Left colon (tissue), 2 donors: ENCODE results near the gene PPP1R13B. TPM values are rescaled to one million over a fixed set of nuclear protein-coding genes. Genes with fewer than 3 reads are reported as not detected.
"Not testable (repeated sequence)": the region's sequence is repeated elsewhere in the genome, so short reads cannot be mapped to it uniquely, and the experiment has no call there.

Source experiments
- ATAC-seq: fragments of 200-7000 bp; cut with Tn5 transposase; one replicate; pipeline ENCODE4 v1.9.1; 2020; ENCODE audit warnings: mild to moderate bottlenecking, moderate library complexity
- DNase-seq, 2 donors: peaks; one replicate each; pipeline ENCODE4 v3.0.0-alpha.2; 2020
- intact Hi-C, 2 donors: fragments of 100-400 bp; cut with DNase I in 1 of 2; cut with micrococcal nuclease in 1 of 2; formaldehyde crosslinking; loops; one replicate each; pipeline versions ENCODE4 v1.11.2 to v1.14.0; 2022; cut with DNase I, micrococcal nuclease
- total RNA-seq, 2 donors: library from RNA; stranded (reverse); fragmentation: NEBNext Ultra II Directional; extraction: Animal tissue kit (Norgen Biotek cat#: 25700); gene quantifications; one replicate each; pipeline ENCODE4 v1.2.1, GENCODE V29; 2021
- donor health status: DM: no; HTN: no; CAD: no.
- donor health status: DM: yes; HTN: yes; CAD: no.

Gene PPP1R13B
- total RNA-seq, 2 donors from 2014 or later = 52.9 to 67.2 TPM

DNA sequence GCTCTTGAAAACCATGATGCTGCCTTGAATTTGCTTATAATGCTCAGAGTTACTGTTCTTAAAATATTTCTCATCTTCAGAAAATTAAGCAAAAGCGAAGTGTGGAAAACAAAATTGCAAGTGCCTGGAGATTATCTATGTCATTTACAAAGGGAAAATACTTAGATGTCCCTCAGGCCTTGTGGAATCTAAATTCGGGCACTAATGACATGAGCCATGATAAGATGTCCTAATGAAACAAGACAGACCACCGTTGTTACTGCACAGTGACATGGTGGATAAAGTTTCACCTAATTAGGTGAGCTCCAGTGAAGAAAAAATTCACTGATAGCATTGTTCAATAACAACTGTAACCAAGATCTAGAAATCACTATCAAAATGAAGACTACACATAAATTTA lies 30.4 kb downstream of the PPP1R13B start:
- intact Hi-C loops = loop anchor here in 1 of 2 donors (10.0 kb wide), 1 partner anchor 98 kb away; no protein-coding TSS in a partner anchor

DNA sequence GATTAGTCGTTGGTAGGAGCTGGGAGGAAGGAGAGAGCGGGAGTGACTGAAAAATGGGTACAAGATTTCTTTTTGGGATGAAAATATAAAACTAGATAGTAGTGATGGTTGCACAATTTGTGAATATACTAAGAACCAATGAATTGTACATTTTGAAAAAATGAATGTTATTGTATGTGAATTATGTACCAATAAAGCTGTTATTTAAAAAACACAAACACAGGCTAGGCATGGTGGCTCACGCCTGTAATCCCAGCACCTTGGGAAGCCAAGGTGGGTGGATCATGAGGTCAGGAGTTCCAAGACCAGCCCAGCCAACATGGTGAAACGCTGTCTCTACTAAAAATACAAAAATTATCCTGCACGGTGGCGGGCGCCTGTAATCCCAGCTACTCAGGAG lies 32.1 kb downstream of the PPP1R13B start:
- DNase-seq (no peak), ATAC-seq (no peak)
- intact Hi-C loops = loop anchor here in 1 of 2 donors (10.0 kb wide), 1 partner anchor 100 kb away; no protein-coding TSS in a partner anchor

More for the DNA sequence above, 30.4 kb downstream of the PPP1R13B start:
- DNase-seq = no peak
- no peak for ATAC-seq

DNA sequence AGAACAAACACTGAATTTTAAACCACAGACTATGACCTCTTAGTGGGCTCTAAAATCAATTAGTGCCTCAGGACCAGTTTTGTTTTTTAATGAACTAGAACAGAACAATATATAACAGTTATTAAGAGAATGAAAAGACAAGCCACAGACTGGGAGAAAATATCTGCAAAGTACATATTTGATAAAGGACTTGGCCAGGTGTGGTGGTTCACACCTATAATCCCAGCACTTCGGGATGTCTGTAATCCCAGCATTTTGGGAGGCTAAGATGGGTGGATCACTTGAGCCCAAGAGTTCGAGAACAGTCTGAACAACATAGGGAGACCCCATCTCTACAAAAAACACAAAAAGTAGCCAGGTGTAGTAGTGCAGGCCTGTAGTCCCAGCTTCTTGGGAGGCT lies 36.2 kb downstream of the PPP1R13B start:
- intact Hi-C loops = loop anchor here in 1 of 2 donors (10.0 kb wide), 1 partner anchor 104 kb away; no protein-coding TSS in a partner anchor
- ATAC-seq (no peak), DNase-seq (no peak)

DNA sequence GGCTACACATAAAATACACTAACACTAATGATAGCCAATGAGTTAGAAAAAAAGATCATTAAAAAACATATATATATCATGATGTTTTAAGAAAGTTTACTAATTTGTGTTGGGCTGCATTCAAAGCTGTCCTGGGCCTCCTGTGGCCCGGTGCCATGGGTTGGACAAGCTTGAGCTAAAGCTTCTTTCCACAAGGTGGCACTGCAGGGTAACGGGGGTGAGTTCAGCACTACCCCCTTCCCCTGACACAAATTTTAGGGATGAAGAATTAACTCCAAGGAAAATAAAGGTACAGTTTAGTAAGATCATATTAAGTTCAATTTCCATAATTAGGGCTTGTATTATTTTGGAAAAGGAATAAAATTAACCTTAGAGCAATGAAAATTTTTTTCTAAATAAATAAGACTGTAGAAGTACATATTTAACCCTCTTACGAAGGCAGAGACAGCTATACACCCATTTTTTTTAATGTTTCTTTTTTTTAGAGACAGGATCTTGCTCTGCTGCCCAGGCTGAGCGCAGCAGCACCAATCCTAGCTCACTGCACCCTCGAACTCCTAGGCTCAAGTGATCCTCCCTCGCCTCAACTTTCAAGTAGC lies 38.9 kb downstream of the PPP1R13B start:
- peak; percentile 63 to 77 for DNase-seq
- ATAC-seq = peak; percentile 89
- intact Hi-C loops = loop anchor here in 1 of 2 donors (5.0 to 10.0 kb wide), 2 partner anchors 104 to 166 kb away; no protein-coding TSS in a partner anchor

DNA sequence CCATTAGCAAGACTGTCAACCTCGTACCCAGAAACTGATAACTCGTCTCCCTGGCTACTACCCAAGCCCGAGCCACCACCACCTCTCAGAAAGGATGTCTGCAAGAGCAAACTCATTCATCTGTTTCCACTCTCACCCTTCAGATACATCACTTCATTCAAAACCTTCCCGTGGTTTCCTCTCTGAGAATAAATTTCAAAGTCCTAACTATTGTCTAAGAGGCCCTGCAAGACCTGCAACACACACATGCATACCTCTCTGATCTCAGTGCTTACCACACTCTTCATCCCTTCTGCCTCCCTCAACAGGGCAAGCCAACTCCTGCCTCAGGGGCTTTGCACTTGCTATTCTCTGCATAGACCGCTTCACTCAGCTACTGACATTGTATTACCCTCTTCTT lies 40.6 kb downstream of the PPP1R13B start:
- no peak for DNase-seq
- ATAC-seq = no peak
- intact Hi-C loops = loop anchor here in 1 of 2 donors (5.0 to 10.0 kb wide), 2 partner anchors 105 to 168 kb away; no protein-coding TSS in a partner anchor

DNA sequence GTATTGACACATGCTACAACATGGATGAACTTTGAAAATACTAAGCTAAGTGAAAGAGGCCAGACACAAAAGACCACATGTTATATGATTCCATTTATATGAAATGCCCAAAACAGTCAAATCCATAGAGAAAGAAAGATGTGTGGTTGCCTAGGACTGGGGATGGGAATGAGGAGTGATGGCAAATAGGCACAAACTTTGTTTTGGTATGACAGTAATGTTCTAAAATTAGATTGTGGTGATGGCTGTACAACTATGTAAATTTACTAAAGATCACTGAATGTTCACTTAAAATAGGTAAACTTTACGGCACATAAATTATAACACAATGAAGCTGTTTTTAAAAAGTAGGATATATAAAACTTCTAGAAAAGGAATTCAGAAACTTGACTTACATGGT lies 41.7 kb downstream of the PPP1R13B start:
- ATAC-seq (no peak), DNase-seq (no peak)
- intact Hi-C loops = loop anchor here in 1 of 2 donors (5.0 to 10.0 kb wide), 2 partner anchors 107 to 169 kb away; no protein-coding TSS in a partner anchor

DNA sequence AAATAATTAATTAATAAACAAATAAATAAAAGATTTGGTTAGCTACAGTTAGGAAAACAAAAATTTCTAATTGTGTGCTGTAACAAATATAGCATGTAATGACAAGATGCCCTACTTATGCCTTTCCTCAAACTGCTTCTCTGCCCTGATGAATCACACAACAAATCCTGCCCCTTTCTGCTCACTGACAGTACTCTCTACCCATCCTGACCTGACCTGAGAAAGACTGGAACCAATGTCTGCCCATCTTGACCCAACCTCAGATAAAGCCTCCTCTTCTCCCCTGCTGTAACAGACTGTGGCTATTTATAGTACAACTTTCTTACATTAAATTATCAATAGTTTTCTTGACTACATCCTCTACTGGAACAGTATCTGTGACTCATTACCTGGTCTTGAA lies 43.7 kb downstream of the PPP1R13B start:
- intact Hi-C loops = loop anchor here in 1 of 2 donors (10.0 kb wide), 1 partner anchor 171 kb away; no protein-coding TSS in a partner anchor
- ATAC-seq (no peak), DNase-seq (no peak)

DNA sequence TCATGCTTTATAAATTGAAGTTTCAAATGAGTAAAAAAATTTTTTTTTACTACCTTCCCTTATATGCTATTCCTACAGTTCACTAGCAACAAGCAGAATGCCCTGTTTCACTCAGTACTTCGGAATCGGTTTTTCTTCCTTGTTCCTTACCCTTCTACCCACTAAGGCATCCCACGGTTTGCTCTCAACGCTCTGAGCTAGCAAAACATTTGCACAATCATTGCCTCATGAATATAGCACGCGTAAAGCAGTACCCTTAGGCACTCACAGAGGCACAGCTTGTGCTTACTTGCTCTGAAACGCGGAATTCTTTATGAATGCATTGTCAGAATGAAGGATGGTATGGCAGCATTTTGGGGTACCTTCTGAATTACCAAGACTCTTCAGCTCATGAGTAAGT lies 45.0 kb downstream of the PPP1R13B start:
- intact Hi-C loops = loop anchor here in 1 of 2 donors (10.0 kb wide), 1 partner anchor 172 kb away; no protein-coding TSS in a partner anchor
- DNase-seq (no peak), ATAC-seq (no peak)

DNA sequence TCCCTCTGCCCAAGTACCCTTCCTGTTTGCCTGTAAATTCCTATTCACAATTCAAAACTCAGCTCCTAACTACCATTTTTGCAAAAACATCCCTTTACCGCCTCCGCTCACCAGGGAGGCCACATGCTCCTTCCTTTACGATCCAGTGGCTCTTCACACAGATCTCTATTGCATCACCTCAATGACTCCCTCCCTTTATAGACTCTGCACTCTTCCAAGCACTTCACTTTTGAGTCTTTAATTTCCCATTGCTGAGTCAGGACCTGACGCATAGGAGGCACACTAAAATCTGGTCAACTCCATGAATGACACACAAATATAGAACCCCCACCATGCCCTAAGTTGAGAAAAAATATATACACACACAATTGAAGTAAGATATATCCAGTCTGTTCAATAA lies 45.9 kb downstream of the PPP1R13B start:
- intact Hi-C loops = loop anchor here in 1 of 2 donors (10.0 kb wide), 1 partner anchor 173 kb away; no protein-coding TSS in a partner anchor
- ATAC-seq (peak; percentile 94), DNase-seq (no peak)

DNA sequence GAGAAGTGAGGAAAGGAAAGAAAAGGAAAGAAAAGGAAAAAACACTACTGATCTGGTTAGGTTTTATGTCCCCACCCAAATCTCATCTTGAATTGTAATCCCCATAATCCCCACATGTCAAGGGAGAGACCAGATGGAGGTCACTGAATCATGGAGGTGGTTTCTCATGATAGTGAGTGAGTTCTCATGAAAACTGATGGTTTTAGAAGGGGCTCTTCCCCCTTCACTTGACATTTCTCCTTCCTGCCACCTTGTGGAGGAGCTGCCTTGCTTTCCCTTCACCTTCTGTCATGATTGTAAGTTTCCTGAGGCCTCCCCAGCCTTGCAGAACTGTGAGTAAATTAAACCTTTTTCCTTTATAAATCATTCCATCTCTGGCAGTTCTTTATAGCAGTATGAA lies 54.2 kb downstream of the PPP1R13B start:
- not testable (repeated sequence) for DNase-seq, ATAC-seq
- intact Hi-C loops = loop anchor here in 1 of 2 donors (10.0 kb wide), 1 partner anchor 112 kb away; no protein-coding TSS in a partner anchor

DNA sequence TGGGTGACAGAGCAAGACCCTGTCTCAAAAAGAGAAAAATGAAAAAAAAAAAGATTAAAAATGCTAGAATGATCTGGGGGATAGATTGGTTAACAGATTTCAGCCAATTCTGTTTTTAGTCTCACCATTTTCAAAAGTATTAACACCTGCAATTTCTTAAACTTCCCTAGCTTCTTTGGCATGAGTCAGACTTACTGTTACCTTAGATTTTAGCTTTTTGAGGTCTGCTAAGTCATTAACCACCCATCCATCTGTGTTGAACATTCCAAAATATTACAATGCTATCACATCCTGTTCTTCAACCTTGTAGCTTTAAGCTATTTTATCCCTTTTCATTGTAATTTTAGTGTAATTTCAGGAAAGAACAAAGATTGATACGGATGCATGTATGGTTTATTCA lies 59.3 kb downstream of the PPP1R13B start:
- intact Hi-C loops = no loop called here
- ATAC-seq (no peak), DNase-seq (no peak)

DNA sequence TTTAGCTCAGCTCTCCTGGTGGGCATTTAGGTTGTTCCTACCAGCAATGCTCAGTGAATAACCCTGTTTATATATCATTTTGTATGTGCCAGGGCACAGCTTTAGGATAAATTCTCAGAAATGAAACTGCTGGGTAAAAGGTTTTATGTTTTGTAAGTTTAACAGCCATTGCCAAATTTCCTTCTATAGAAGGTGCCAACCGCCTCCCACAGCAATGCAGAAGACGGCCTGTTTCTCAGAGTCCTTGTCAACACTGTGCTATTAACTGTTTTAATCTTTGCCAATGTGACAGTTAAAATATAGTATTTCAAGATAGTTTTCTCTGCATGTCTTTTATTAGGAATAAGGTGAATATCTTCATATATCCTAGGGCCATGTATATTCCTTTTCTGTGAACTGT lies 65.0 kb downstream of the PPP1R13B start:
- DNase-seq (no peak), ATAC-seq (no peak)
- intact Hi-C loops = no loop called here

DNA sequence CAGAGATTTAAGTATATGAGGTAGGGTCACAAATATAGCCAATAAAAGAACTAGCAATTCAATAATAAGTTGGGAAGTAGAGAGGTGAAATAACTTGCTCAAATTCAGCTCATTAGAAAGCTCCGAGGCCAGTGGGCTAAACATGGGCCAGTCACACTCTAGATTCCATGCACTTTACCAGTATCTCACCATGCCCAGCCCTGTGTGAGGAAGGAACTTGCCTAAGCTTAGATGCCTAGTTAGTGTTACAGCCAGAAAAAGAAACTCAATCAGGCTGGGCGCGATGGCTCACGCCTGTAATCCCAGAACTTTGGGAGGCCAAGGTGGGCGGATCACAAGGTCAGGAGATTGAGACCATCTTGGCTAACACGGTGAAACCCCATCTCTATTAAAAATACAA lies 71.1 kb downstream of the PPP1R13B start:
- intact Hi-C loops, DNase-seq, ATAC-seq: not testable (repeated sequence)

DNA sequence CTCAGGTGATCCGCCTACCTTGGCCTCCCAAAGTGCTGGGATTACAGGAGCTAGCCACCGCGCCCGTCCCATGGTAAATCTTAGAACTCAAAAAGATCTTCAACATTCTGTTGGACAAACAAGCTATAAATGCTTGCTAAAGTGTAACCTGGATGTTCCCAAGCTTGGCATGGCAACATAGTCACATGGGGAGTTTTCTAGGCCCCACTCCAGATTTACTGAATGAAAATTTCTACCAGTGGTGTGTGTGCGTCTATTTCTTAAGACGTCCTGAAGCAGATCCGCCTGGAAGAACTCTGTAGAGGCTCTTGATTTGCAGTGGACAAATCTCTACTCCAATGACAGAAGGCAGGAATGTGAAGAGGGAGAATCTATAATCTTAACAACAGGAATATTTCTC lies 71.9 kb downstream of the PPP1R13B start:
- intact Hi-C loops = no loop called here
- no peak for DNase-seq
- ATAC-seq = no peak

DNA sequence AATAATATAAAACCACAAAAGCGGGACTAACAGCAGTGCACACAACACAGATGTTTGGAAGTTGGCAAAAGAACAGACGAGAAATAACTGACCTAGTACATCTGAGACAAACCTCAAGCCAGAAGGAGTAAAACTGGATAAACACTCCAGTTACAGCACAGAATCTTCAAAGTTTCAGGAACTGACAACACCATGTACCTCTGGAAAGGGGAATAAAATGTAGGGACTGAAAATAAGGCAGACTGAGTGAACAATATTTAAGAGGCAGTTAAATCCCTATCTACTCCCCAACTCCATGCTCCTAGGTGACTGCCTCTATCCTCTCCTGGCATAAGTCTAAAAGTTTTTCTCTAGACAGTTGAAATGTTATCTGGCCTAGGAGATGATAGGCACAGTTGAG lies 73.9 kb downstream of the PPP1R13B start:
- intact Hi-C loops = no loop called here
- ATAC-seq (no peak), DNase-seq (no peak)

DNA sequence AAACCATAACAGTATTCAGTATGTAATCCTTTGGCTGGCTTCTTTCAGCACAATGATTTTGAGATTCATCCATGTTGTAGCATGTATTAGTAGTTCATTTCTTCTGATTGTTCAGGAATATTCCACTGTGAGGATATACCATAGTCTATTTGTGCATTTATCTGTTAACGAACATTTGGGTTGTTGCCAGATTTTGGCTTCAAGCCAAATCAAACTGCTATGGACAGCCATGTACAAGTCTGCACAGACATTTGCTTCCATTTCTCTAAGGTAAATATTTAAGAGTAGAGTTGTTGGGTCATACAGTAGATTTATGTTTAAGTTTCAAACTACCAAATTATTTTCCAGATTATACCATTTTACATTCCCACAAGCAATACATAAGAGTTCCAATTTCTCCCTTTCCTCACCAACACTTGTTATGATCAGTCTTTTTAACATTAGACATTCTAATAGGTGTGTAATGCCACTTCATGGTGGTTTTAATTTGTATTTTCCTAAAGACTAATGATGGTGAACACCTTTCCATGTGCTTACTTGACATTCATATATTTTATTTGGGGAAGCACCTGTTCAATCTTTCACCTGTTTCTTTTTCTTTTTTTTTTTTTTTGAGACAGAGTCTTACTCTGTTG lies 75.2 kb downstream of the PPP1R13B start:
- peak; percentile 16 for ATAC-seq
- no peak for DNase-seq
- intact Hi-C loops = no loop called here

DNA sequence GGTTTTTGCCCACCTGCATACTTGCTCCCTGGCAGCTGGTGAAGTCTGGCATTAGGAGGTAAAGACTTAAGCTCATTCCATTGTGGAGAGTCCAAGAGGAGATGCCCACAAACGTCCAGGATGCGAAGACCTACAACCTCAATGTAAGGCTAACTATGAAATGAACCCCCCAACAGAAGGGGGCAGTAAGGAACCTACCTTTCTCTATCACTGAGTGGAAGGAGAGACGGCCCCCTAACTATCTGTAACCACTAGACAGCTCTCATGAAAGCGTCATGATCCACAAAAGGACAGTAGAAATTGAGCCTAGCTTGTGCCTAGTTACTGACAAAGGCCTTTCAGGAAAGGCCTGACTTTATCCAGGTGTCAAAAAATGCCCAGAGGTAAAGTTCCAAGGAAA lies 76.5 kb downstream of the PPP1R13B start:
- DNase-seq (no peak), ATAC-seq (no peak)
- intact Hi-C loops = no loop called here

DNA sequence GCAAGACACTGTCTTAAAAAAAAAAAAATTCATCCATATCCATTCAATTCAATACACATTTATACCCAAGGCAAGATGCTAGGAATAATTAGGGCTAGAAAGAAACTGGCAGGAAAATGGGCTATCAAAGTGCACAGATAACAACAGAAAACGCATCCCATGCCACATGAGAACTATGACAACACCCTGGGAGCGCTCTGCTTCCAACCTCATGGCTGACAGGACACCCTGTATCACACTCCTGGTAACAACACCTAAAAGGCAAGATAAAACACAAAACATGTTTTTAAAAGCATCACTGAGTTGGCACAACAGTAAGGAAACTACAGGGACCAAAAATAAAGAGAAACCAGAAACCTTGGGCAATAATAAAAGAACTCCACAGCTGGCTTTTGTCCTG lies 76.9 kb downstream of the PPP1R13B start:
- DNase-seq = no peak
- intact Hi-C loops = no loop called here
- no peak for ATAC-seq

DNA sequence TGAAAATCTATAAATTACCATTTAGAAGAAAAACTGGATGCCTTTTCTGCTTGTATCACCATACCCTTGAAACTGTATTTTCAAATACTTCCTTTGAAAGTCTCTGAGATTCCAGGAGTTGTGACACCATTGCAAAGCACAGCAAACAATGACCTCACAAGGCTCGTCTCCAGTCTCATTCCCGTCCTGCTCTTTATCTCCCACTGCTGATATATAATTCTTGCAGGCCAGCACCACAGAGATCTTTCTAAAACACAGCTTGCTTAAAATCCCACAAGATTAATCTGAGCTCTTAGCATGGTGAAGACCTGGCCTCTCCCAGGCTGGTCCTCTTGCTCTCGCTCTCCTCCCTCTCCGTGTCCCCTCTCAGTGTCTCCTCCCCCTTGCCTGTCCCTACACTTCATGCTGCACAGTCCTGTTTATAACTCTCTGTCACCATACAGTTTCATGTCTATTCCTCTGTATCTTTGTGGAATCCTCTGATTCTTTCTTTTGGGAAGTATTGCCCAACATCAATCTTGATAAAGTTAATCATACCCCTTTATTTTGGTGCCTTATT lies 80.0 kb downstream of the PPP1R13B start:
- DNase-seq (no peak), ATAC-seq (no peak)
- intact Hi-C loops = no loop called here

DNA sequence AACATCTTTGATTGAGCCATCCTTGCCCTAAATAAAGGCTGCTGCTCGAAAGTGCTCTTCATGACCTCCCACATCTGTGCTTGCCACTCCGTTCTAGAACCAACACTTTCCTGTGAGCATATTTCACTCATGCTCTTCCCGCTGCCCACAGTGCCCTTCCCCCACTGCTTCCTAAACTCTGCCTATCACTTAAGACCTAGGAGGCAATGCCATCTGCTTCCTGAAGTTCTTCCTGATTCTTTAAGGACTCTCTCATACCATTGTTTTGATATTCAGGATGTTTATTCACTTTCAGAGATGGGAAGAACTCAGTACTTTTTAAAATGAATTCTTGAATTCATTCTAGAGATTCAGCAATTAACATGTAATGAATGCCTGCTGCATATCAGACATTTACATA lies 81.8 kb downstream of the PPP1R13B start:
- intact Hi-C loops = no loop called here
- ATAC-seq (no peak), DNase-seq (no peak)
